HG02571 (cell line): Measurements from ENCODE around the gene SH2D1B.
"Not testable (repeated sequence)": the region's sequence is repeated elsewhere in the genome, so short reads cannot be mapped to it uniquely, and the experiment has no call there.

Source experiments
- ATAC-seq: cut with Tn5 transposase; IDR thresholded peaks from one replicate; pipeline ENCODE4 v1.9.1; 2021; ENCODE audit warnings: mild to moderate bottlenecking, moderate library complexity; ENCODE audit not compliant: unreplicated experiment

SH2D1B gene

DNA sequence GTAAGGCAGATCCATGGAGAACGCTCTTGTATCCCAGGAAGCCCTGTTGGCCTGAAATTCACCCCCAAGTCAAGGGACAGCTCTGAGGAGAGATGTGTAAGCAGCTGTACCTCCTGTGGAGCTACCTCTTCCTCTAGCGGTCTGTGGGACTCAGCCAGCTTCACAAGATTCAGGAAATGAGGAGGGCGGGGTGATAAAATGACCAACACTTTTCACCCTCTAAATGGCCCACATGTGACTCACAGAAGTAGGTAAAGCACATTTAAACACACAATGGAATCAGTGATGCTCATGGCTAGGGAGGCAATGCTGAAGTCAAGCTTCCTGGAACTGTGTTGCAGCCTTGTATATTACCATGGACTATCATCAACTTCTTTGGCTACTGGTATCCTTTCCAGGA is at the start of gene SH2D1B:
TSS of gene SH2D1B (minus strand) at position 135 of the 400 bp plus-strand sequence. CDS start at position 15, 120 bp downstream.
- no peak for ATAC-seq

- no peak for ATAC-seq
Measured at GRCh38 chr1:162458236-162458635, 46.3 kb upstream of the SH2D1B start.

DNA sequence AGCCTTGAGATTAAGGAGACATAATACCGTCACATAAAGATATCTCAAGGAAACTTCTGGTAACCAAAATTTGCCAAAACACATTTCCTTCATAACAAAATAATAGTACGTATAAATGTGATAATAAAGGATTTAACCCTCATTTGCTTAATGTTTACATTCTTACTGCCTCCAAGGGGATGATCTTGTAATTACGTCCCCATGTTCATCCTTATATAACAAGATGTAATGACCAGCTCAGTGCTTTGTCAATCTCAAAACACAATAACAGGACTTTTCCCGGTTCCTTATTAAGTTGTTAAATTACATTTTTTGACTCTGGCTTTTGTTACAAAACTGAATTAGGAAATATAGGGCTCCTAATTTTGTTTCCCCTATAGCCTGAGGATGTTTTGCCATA is 44.4 kb upstream of the SH2D1B start:
- no peak for ATAC-seq

DNA sequence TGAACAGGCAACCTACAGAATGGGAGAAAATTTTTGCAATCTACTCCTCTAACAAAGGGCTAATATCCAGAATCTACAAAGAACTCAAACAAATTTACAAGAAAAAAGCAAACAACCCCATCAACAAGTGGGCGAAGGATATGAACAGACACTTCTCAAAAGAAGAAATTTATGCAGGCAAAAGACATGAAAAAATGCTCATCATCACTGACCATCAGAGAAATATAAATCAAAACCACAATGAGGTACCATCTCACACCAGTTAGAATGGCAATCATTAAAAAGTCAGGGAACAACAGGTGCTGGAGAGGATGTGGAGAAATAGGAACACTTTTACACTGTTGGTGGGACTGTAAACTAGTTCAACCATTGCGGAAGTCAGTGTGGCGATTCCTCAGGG is 42.4 kb upstream of the SH2D1B start:
- ATAC-seq, result not testable (repeated sequence)

DNA sequence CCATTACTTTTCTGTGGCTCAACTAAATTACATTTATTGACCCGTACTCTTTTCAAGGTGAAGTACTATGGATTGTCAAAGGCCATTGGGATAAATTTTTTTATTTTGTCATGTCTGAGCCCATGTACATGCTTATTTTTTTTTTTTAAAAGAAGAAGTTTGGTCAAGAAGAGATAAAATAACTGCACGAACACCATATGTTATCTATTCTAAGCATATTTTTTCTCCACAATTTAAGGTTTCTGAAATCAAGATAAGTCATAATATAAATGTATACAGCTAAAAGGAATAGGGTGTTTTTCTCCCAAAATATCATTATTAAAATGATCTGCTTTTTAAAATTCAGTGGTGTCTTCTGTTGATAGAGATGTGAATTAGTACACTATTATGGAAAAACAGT is 35.0 kb upstream of the SH2D1B start:
- no peak for ATAC-seq

- no peak for ATAC-seq
Measured at GRCh38 chr1:162444903-162445302, 33.0 kb upstream of the SH2D1B start.

- not testable (repeated sequence) for ATAC-seq
Measured at GRCh38 chr1:162432977-162433713, 21.2 kb upstream of the SH2D1B start.

DNA sequence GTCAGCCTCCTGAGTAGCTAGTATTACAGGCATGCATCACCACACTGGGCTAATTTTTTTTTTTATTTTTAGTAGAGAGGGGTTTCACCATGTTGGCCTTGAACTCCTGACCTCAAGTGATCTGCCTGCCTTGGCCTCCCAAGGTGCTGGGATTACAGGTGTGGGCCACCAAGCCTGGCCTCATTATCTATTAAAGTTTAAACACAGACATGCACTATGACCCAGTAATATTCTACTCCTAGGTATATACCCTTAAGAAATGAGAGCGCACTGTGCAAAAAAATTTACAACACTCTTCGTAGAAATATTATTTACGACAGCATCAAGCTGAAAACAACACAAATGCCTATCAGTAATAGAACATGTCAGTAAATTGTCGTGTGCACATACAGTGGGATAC is 18.6 kb upstream of the SH2D1B start:
- no peak for ATAC-seq

GRCh38 chr1:162422662-162423375 is 10.9 kb upstream of the SH2D1B start:
- no peak for ATAC-seq

DNA sequence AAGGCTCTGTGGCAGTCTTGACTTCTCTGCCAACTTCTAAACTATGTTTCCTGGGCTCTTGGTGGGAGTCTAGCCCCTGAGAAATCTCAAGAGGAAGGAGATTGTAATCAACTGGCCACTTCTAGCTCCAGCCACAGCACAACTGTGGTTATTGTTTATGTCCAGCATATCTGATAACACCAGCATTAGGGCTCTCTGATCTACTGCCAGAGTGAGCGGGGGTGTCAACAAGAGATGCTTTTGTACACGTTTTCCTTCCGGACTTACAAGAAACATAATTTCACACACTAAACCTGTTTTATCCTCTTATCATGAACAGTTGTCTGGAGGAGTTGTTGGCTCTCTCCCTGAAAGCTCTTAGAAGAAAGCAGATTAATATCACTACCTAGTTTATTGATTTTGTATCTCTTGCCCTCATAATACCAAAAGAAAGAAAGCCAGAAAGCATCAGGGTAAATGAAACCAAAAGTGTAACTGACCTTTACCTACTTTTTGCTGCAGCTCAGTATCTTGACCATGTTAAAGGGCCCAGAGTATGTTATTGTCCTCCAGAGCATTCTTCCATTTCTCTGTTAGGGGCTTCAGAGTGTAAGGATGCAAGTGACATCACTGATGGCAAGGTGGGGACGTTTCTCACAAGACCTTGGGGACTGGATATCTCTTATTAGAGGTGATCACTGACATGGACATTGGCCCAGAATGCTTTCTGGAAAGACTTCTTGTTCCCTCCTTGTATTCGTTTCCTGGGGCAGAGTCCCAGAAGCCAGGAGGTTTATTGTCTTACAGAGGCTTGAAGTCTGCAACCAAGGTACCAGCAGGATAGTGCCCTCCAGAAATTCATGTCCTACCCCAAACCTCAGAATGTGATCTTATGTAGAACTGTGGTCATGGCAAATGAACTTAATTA is 9.6 kb upstream of the SH2D1B start:
- ATAC-seq, result no peak

GRCh38 chr1:162420120-162420519 is 8.2 kb upstream of the SH2D1B start:
- no peak for ATAC-seq

GRCh38 chr1:162419450-162419931 is 7.6 kb upstream of the SH2D1B start:
- ATAC-seq, result not testable (repeated sequence)

- ATAC-seq, result not testable (repeated sequence)
Measured at GRCh38 chr1:162418584-162418983, 6.6 kb upstream of the SH2D1B start.

DNA sequence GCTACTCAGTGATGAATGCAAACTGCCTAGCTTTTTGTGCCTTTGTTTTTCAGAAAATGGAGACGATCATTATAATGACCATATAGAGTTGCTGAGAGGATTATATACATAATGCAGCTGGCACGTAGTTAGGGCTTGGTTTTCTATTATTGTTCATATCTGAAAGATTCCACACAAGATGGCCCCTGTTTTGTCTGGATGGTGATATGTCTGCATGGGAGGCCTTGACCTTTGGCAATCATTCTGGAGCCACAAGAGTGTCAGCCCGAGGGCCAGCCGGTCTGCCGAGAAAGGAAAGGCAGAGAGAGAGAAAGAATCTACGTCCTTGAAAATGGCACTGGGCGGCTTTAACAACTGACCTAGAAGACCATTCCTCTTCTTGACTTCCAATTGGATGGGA is 5.7 kb upstream of the SH2D1B start:
- no peak for ATAC-seq

- no peak for ATAC-seq
Measured at GRCh38 chr1:162416909-162417308, 5.0 kb upstream of the SH2D1B start.

DNA sequence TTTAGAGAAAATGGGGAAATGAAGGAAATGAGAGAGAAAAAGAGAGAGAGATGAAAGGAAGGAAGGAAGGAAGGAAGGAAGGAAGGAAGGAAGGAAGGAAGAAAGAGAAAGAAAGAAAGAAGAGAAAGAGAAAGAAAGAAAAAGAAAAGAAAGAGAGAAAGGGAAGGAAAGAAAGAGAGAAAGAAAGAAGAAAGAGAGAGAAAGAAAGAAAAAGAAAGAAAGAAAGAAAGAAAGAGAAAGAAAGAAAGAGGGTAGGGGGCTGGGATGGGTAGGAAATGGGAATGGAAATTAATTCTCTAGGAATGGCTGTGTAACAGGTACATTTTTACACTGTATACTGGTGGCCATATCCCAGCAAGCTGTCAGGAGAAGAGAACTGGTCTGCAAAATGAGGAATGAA is 4.3 kb upstream of the SH2D1B start:
- no peak for ATAC-seq

- ATAC-seq, result no peak
Measured at GRCh38 chr1:162407539-162407938, 4.4 kb downstream of the SH2D1B start.

- no peak for ATAC-seq
Measured at GRCh38 chr1:162406811-162407210, 5.1 kb downstream of the SH2D1B start.

- no peak for ATAC-seq
Measured at GRCh38 chr1:162405800-162406199, 6.1 kb downstream of the SH2D1B start.

DNA sequence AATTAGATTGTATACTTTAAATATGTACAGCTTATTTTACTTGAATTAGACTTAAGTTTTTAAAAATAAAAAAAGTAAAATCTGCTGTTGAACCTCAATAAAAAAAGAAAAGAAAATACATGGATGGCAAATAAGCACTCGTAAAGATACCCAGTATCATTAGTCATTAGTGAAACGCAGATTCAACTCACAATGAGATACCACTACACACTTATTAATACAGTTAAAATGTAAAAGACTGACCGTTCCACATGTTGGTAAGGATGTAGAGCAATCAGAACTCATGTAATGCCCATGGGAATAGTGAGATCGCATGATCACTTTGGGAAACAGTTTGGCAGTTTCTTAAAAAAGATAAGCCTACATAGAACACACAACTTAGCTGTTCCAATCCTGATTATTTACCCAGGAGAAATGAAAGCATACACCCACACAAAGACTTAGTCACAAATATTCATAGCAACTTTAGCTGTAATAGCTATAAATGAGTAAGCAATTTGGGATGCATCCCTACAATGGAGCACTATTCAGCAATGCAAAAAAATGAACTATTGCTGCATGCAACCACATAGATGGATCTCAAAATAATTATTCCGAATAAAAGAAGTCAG is 7.3 kb downstream of the SH2D1B start:
- ATAC-seq, result no peak
